NT2/D1 (cell line): ENCODE data around the gene ERMP1.

Experiments
- SUZ12 ChIP-seq: IDR thresholded peaks from 2 replicates; pipeline ENCODE4 v1.6.1; 2011; ENCODE audit not compliant: insufficient read length, insufficient read depth; ENCODE audit errors: extremely low read depth
- YY1 ChIP-seq: IDR thresholded peaks from 2 replicates; pipeline ENCODE4 v1.6.1; 2011; ENCODE audit not compliant: insufficient read length, insufficient read depth
- ZNF274 ChIP-seq: IDR thresholded peaks from 2 replicates; pipeline ENCODE4 v1.6.1; 2011; ENCODE audit warnings: mild to moderate bottlenecking, low read depth, low read length

DNA sequence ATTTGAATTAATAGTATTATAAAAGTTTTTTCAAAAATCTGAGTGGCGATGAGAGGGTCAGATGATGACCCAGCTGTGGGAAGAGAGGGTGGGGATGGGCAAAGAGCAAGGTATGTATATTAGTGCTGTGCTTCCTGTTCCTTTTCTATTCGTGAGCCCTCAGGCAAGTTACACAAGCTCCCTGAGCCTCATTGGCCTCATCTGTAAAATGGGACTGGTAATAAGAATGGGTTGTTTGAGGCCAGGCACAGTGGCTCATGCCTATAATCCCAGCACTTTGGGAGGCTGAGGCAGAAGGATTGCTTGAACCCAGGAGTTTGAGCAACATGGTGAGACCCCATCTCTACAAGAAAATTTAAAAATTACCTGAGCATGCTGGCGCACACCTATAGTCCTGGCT is 33.8 kb upstream of the ERMP1 start:
- TF ChIP-seq ZNF274 (no peak), YY1 (no peak), SUZ12 (no peak)
